GM18520 (cell line): ENCODE data around the gene FNIP2.
A peak's percentile ranks its signal among the peaks of the same experiment; 100 is the strongest.
"Not testable (repeated sequence)": the region's sequence is repeated elsewhere in the genome, so short reads cannot be mapped to it uniquely, and the experiment has no call there.

Source experiments
- ATAC-seq: cut with Tn5 transposase; IDR thresholded peaks from one replicate; pipeline ENCODE4 v1.9.1; 2021; ENCODE audit not compliant: unreplicated experiment

The FNIP2 gene

DNA sequence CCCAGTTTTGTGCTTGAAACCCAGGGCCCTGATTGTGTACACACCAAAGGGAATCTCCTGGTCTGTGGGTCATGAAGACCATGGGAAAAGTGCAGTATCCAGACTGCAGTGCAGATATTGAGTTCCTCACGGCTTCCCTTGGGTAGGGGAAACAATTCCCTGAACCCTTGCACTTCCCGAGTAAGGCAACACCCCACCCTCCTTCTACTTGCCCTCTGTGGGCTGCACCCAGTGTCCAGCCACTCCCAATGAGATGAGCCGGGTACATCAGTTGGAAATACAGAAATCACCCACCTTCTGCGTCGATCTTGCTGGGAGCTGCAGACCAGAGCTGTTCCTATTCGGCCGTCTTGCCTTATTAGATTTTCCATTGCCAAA is 134.2 kb downstream of the FNIP2 start:
- no peak for ATAC-seq

- ATAC-seq = no peak
Observed at GRCh38 chr4:158903472-158904043, 134.7 kb downstream of the FNIP2 start.

DNA sequence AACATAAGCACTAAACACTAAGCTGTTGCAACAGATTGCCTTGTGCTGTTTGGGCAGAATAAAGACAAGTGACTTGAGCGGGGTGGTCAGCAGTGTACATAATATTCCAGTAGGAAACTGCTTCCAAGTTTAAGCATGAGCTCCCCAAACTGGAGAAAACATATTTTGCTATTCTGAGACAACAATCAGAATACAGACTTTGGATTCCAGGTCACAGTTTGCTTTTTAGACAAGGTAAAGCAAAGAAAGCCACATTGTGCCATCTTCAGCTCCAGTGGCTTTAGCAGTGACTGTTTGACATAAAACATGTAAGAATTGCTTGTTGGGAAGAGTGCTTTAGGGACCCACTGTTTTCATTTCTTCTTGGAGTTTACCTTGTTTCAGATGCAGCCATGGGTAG is 136.0 kb downstream of the FNIP2 start:
- no peak for ATAC-seq

DNA sequence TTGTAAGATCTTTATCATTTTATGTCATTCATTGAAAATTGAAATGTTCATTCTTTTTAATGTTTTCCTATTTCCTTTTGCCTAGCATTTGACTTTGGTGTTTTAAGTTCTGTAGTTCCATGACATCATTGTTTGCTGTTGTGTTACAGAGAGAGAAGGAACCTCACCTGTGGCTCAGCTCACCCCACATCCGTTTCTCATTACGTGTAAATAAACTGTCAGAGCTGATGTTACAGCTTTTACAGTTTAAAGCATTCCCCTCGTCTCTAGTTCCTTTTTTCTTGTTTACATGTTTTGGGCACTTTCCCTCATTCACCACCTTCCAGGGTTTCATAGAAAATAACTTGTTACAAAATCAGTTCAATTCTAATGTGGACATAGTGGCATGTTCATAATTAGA is 137.2 kb downstream of the FNIP2 start:
- ATAC-seq = peak; percentile 55

DNA sequence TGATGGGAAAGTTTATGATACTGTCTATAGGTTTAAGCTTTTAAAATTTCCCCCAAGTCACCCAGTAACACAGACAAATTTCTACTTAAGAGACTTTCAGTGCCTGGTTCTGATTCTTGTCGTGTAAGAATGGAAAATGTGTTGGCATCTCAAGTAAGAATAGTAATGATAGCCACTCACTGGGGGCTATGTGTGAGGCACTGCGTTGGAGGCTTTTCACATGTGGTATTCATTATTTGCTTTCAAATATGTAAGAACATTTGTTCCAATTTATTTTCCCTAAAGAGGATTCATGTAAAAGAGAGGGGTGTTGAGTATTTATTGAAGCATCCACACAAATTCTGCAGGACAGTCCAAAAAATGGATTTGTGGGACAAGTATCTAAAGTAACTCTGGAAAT is 143.6 kb downstream of the FNIP2 start:
- ATAC-seq = no peak

DNA sequence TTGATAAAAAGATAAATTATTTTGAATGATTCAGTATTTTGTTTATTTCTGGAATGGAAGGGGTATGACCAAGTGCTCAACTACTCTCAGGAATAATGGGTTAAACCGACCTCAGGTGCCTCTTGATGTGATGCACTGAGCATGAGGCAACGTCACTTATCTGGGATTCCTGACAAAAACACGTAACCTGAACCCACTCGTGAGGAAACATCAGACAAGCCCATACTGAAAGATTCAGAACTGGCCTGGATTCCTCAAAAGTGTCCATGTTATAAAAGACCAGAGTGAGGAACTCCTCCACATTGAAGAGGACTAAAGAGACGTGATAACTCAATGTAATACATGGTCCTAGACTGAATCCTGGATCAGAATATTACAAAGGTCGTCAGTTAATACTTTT is 144.0 kb downstream of the FNIP2 start:
- ATAC-seq = no peak

DNA sequence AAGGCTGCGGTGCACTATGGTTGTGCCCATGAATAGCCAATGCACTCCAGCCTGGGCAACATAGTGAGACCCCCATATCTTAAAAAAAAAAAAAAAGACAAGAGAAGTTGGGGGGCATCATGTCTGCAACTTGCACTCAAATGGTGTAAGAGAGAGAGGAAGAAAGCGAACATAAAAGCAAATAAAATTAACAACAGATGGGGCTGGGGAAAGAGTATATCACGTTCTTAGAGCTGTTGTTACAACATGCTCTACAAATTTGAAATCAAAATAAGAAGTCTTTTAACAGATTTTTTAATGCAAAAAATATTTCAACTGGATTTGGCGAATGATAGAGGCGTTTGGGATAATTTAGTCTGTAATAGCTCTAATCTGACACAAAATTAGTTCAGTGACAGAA is 144.9 kb downstream of the FNIP2 start:
- no peak for ATAC-seq

- no peak for ATAC-seq
Observed at GRCh38 chr4:158914218-158914617, 145.4 kb downstream of the FNIP2 start.

DNA sequence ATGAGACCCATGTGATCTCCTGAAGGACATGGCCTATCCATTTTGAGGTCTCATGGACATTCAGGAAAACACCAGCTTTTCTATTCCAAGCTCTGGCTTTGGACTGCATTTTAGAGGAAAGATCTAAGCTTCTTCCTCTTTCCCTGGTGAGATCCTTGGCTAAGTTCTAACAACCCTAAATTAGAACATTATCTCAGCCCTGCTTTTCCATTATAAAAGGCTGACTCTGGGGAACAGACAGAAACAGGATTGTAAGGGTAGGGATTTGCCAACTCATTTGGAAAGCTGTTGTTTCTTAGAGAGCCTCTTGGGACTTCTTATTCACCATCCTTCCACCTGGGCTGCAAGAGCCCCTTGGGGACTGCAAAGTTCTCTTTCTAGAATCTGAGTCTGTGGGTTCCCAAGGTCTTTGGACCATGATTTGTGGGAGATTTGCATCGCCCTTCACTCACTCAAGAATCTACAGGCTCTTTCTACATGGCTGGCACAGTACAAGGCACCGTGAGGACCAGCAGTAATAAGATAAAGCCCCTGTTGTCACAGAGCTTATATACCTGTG is 146.9 kb downstream of the FNIP2 start:
- no peak for ATAC-seq

DNA sequence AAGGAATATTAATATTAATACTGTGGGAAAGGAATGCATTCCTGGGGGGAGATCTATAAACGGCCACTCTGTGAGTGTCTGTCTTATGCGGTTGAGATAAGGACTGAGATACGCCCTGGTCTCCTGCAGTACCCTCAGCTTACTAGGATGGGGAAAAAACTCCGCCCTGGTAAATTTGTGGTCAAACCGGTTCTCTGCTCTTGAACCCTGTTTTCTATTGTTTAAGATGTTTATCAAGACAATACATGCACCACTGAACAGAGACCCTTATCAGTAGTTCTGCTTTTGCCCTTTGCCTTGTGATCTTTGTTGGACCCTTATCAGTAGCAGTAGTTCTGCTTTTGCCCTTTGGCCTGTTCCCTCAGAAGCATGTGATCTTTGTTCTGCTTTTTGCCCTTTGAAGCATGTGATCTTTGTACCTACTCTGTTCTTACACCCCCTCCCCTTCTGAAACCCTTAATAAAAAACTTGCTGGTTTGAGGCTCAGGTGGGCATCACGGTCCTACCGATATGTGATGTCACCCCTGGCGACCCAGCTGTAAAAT is 151.7 kb downstream of the FNIP2 start:
- not testable (repeated sequence) for ATAC-seq

DNA sequence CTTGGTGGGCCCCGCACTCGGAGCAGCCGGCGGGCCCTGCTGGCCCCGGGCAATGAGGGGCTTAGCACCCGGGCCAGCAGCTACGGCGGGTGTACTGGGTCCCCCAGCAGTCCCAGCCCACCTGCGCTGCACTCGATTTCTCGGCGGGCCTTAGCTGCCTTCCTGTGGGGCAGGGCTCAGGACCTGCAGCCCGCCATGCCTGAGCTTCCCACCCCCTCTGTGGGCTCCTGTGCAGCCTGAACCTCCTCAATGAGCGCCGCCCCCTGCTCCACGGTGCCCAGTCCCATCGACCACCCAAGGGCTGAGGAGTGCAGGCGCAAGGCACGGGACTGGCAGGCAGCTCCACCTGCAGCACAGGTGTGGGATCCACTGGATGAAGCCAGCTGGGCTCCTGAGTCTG is 158.9 kb downstream of the FNIP2 start:
- ATAC-seq = not testable (repeated sequence)

DNA sequence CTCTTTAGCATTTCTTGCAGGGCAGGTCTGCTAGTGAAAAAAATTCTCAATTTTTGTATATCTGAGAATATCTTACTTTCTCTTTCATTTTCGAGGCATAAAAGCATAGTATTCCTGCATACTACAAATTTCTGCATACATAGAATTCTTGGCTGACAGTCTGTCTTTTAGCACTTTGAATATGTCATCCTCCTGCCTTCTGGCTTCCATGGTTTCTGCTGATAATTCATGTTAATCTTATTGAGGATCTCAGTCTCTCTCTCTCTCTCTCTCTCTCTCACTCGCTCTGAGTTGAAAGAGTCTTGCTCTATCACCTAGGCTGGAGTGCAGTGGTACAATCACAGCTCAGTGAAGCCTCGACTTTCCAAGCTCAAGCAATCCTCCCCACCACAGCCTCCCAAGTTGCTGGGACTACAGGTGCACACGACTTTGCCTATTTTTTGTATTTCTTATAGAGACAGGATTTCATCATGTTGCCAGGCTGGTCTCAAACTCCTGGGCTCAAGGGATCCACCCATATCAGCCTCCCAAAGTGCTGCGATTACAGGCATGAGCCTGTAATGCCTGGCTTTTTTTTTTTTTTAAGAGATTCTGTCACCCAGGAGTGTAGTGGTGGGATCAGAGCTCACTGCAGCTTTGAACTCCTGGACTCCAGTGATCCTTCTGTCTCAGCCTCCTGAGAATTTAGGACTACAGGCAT is 161.3 kb downstream of the FNIP2 start:
- ATAC-seq = no peak

- ATAC-seq = no peak
Observed at GRCh38 chr4:158930639-158930972, 161.8 kb downstream of the FNIP2 start.

- ATAC-seq = no peak
Observed at GRCh38 chr4:158933236-158933635, 164.4 kb downstream of the FNIP2 start.

GRCh38 chr4:158934996-158935669 is 166.3 kb downstream of the FNIP2 start:
- ATAC-seq = no peak

DNA sequence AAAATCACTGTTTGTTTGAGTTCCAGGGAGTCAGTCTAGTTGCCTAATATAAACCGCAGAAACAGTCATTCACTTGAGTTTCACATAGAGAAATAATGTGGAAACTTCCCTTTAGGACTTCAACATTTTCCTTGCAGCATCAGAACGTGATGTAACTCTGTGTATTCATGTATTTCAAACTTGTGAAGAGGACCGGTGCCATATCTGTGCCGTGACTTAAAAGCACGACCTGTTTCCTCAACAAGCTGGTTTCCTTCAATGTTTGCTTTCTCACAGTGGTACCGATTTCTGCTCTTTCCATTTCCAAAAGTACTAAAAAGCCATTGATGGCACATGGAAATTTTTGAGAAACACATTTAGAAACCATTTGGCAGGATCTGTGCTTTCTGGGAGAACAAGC is 167.4 kb downstream of the FNIP2 start:
- ATAC-seq = no peak

DNA sequence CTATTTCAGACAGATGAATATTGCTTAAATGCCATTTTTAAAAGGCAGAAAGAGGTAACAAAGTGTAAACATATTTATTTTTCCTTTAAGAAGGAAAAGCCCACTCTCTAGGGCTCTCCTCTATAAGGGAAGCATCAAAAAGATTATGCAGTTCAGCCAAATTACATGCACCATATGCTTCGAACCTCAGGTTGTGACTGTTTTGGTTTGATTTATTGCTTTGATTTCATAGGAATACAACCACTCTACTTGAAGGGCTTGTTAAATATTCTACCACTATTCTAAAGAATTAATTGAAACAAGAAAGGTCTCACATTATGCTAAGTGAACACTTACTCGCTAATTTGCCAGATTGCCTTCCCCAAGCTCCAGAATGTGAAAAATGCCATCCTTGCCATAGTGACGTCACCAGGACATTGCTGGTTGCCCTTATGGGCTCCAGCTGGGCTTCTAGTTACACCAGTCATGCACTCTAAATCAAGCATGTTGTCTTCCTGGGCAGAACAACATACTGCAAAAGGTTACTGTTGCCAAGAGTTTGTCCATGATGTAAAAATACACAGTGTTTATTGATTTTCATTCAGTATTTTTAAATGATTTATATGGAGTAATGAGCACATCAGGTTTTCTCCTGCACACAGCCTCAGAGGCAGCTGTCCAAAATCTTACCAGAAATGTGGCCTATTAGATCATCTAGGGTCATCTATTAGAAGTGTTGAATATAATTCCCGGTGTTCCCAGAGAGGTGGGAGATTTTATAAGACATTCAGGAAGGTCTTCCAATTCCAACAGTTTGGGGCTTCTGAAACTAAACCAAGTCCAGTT is 169.6 kb downstream of the FNIP2 start:
- ATAC-seq = no peak

DNA sequence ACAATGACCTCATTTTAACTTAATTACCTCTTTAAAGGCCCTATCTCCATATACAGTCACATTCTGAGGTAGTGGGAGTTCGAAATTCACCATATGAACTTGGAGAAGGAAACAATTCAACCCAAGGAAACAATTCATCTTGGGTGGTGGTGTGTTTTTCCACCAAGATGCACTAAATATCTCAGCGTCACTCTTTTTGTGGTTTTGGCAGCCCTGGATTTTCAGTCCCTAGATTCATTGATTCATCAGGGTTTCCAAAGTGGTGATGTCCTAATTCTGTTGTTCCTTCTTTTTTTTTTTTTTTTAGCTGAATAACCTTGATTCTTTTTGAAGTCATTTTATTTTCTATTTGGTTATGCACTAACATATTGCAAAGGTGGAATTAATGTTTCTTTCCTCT is 171.4 kb downstream of the FNIP2 start:
- no peak for ATAC-seq

- ATAC-seq = no peak
Observed at GRCh38 chr4:158941321-158941720, 172.5 kb downstream of the FNIP2 start.

DNA sequence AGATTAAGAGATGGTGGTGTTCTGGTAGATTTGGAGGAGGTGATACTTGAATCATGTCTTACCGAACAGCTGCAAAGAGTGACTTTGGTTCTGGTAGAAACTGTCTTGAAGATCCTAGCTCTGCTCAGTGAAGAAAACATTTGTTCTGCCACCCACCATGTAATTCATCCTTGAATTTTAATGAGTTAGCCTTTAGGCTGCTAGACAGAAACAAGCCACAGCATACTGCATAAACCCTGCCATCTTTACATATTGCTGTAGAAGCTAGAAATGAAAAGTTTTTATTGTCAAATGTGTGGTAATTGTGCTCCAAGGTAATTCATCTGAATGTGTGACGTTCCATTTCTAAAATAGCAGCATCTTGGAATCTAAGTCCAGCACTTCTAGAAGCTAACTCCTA is 173.1 kb downstream of the FNIP2 start:
- ATAC-seq = no peak

- no peak for ATAC-seq
Observed at GRCh38 chr4:158945529-158946108, 176.8 kb downstream of the FNIP2 start.
